ENCODE measurements around the gene NELFB.
"Not testable (repeated sequence)": the region's sequence is repeated elsewhere in the genome, so short reads cannot be mapped to it uniquely, and the experiment has no call there.

NELFB gene

DNA sequence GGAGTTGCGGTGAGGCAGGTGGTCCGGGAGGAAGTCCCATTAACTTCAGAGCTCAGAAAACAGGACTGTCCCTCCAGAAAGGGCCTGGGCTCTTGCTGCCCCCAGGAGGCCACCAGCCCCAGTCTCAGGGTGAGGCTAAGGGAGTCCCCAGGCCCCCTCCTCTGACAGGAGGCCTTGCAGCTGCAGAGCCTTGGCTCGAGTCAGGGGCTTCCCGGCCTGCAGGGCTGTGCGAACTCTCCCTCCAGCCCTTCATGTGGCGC lies 7.3 kb upstream of the NELFB start:
- DNase-seq: no peak

DNA sequence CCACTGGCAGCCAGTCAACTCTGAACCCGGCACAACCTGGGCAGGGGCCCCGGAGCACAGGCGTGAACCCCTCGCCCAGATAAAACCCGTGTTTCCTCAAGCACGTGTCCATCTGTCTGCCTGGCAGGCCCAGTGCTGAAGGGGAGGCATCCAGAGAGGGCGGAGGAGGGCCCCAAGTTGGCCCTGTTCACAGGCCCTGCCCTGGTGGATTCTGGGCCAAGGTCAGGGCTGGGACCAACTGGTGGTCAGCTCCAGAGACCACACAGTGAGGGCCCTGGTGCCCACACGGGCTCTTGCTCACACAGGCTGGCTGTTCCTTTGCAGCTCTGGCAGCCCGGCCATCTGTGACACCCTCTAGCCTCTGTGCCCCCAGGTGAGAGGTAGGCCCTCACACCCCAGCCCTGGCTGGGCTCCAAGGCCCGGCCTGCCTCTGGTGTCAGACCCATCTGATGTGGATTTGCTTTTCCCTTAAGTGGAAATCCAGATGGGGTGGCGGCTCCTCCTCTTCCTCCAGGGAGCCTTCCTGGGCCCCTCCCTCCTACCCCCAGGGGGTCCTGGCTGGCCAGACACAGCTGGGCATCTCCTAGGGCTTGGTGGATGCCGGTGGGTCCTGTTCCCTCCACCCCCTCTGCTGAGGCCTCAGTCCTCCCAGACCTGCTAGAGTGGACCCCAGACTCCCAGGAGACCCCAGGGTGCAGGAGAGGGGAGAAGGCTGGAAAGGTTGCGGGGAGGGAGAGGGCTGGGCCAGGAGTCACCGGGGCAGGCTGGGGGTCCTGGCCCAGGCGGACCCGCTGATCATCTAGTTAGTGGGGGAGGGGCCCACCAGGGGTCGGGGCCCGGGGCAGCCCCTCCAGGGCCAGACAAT lies 4.6 kb upstream of the NELFB start:
- DNase-seq: no peak

DNA sequence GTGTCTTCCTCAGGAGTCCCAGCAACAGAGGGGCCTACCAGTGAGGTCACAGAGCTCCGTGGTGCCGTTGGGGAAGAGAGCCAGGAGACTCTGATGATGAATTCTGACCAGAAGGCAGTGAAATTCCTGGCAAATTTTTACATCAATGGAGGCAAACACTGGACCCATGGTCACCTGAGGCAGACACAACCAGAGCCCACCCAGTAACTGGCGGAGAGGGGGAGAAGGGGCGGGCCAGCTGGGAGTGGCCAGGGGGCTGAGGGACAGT lies 4.0 kb upstream of the NELFB start, which contains the start of gene STPG3:
TSS of gene STPG3 (plus strand) at position 93 of the 268 bp plus-strand sequence. CDS start at position 94, 1 bp downstream.
- no peak for DNase-seq

DNA sequence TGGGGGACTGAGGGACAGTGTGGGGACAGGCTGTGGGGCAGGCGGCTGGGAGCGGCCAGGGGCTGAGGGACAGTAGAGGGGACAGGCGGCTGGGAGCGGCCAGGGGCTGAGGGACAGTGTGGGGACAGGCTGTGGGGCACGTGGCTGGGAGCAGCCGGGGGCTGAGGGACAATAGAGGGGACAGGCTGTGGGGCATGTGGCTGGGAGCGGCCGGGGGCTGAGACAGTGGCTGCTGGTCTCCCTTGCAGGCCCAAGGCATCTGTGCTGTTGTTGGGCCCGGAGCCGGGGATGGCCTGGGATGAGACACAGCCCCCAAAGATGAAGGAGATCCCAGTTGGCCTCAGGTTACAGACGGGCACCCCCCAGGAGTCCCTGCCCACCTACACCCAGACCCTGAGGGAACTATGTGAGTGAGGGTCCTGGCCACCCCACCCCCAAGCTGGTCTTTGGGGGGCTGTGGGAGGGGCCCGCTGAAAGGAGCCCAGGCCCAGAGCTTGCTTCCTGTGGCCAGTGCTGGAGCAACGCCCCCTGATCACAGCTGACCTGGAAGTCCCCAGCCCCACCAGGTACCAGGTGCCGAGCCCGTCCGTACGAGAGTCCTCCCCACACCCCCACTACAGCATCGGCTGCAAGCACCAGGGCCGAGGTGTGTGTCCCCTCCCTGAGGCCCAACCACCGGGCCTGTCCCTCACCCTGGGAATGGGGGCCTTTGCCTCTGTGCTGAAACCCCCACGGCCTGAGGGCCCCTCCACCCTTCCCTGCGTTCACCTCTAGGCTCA lies 3.4 kb upstream of the NELFB start:
- no peak for DNase-seq

DNA sequence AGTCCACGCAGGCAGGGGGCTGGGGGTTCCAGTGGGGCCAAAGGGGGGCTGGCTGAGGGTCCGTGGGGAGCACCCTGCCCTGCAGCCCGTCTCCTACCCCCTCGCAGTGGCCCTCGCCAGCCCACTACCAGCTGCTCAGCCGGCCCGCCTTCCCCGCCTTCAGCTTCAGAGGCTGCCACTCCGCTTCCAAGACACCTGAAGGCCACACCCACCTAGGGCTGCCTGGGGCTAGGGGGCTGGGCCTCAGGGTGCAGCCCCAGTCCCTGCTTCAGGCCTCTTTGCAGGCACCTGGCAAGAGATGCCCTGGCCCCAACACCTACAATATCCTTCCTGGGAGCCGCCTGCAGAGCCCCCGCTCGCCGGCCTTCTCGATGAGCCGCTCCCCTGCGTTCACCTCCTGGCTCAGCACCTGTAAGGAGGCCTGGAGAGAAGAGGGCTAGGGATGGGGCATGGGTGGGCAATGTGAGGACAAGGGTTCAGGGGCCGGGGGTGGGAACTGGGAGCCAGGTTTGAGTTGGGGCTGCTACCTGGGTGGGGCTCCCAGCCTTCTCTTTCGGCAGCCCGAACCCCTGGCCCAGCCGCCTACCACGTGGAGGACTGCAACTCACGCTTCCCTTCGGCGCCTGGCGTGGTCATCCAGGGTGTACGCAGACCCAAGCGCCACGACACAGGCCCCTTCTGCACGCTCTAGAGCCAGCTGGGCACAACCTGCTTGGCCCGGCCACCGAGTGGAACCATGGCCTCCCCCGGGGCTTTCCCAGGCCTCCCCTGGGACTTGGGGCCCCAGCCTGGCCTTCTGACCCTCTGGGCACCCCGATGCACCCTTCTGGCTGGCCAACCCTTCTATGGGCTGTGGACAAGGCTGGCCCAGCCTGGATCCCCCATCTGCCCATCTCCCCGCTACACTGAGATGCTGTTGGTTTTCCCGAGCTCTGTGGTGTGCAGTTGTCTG lies 2.3 kb upstream of the NELFB start:
- DNase-seq: no peak

DNA sequence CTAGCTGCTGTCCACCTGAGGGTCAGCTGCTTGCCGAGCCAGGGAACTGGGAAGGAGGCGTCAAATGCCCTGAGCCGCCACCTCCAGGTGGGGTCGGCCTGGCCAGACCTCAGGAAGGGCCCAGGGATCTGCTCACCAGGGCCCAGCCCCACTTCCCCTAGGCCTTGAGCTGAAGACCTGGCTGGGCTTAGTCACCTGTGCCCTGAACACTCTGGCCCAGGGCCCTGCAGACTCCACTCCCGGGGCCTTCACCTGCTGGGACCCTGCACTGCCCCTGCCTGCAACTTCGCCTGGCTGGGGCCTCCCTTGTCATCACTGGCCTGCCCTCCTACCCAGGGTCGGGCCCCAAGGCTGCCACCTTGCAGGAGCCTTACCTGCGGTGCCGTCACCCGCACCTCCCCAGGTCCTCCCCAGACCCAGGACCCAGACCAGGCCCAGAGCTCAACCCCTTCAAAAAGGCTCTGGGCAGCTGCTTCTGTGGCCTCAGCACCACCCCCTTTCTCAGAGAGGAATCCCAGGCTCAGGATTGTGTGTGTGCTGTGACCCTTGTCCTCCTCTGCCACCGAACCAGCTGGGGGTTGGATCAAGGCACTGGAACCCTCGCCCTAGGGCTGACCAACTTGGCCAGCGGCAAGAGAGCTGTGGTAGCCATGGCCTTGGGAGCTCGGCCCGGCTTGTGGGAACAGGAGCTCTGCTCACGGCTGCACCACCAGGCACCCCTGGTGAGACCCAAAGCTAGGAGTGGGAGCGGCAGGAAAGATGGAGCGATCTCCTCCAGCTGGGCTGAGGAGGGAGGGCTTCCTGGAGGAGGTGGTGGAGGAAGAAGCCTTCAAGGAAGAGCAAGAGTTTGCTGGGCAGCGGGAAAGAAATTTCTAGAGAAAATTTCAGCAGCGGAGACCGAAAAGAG lies 1.2 kb upstream of the NELFB start:
- no peak for DNase-seq

DNA sequence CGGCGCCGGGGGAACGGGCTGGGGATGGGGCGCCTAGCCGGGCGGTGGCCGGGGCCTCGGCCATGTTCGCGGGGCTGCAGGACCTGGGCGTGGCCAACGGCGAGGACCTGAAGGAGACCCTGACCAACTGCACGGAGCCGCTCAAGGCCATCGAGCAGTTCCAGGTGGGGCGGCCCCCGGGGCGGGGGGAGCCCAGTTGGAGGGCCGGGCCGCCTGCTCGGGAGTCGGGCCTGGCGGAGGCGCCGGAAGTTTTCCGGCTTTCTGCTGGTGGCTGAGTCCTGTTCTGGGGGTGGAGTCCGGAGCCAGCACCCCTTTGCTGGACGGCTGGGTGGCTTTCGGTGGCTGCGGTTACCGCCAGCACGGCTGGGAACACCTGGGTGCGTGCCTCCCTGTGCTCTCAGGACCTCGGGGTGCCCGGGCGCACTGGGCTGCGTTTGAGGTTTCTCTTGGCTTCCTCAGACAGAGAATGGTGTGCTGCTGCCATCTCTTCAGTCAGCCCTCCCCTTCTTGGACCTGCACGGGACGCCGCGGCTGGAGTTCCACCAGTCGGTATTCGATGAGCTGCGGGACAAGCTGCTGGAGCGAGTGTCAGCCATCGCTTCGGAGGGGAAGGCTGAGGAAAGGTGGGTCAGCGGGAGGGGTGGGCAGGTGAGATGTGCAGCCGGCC lies 454 bp downstream of the NELFB start:
- no peak for DNase-seq

DNA sequence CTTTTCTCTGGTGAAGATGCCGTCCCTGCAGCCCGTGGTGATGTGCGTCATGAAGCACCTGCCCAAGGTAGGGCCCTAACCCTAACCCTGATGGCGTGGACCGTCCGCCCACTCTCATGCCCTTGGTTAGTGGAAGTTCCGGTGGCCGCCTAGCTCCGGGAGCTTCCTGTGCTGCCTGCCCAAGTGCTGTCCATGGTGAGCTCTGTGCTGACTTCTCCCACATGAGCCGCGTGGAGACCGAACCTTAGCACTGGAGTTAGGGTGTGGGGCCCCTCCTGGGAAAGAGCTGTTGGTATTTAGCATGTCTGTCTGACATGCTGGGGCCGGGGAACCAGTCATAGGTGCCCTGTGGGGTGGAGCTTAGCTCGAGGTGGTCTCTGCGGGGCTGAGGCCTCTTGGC lies 1.2 kb downstream of the NELFB start:
- DNase-seq: no peak

DNA sequence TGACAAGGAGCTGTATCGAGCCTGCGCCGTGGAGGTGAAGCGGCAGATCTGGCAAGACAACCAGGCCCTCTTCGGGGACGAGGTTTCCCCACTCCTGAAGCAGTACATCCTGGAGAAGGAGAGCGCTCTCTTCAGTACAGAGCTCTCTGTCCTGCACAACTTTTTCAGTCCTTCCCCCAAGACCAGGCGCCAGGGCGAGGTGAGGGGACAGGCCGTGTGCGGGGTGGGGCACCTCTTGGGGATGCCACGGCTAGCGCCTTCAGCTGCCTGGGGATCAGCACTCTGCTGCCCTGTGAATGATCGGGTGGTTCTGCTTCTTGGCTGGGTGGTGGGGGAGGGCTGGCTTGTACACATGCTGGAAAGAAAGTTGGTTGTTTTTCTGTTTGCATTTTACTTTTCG lies 1.7 kb downstream of the NELFB start:
- DNase-seq: no peak

DNA sequence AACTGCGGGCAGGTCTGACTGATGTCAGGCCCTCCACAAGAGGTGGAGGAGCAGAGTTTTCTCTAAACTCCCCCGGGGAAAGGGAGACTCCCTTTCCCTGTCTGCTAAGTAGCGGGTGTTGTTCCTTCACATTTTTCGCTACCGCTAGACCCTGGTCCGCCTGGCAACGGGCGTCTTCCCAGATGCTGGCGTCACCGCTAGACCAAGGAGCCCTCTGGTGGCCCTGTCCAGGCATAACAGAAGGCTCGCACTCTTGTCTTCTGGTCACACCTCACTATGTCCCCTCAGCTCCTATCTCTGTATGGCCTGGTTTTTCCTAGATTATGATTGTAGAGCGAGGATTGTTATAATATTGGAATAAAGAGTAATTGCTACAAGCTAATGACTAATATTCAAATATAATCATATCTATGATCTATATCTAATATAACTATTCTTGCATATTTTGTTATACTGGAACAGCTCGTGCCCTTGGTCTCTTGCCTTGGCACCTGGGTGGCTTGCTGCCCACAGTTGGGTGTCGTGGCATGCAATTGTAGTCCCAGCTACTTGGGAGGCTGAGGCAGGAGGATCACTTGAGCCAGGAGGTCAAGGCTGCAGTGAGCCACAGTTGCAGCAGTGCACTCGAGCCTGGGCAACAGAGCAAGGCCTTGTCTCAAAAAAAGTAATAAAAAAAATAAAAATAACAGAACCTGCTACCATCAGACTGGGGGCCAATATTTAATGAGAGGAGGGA lies 7.2 kb downstream of the NELFB start:
- not testable (repeated sequence) for DNase-seq

DNA sequence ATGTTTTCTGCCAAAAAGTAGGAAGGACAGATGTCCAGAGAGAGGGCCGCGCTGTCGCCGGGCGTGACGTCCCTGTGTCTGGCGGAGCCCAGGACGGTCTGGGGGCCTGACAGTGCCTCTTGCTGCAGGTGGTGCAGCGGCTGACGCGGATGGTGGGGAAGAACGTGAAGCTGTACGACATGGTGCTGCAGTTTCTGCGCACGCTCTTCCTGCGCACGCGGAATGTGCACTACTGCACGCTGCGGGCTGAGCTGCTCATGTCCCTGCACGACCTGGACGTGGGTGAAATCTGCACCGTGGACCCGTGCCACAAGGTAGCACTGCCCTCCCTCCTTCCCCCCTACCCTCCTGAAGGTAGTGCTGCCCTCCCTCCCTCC lies 7.8 kb downstream of the NELFB start:
- DNase-seq: no peak

DNA sequence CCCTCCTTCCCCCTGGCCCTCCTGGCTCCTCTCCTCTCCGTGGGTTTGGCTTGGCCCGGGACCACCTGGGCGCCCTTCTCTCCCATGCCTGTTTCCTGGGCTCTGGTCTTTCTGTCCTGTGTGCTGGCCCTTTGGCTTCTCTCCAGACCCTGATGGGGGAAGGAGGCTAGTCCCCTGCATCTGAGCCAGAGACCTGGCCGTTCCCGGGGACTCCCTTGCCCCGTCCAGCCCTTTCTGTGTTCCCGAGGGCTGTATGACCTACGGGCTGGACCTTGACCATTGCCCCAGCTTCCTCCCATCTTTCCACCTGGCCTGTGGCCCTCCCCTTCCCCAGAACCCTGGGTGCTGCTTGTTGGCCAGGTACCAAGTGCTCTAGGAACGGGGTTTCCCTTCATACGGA lies 8.4 kb downstream of the NELFB start:
- no peak for DNase-seq

DNA sequence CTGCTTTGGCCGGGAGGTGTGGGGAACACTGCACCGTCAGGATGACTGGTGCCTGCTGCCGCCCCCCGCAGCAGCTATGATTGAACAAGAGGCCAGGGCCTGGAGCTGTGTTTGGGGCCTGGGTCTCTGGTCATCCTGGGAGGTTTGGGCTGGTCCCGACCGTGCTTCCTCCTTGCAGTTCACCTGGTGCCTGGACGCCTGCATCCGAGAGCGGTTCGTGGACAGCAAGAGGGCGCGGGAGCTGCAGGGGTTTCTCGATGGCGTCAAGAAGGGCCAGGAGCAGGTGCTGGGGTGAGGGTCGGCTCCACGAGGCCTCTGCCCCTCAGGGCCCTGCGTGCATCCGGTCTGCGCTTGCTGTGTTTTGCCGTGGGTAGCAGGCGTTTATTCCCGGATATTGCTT lies 8.9 kb downstream of the NELFB start:
- no peak for DNase-seq

DNA sequence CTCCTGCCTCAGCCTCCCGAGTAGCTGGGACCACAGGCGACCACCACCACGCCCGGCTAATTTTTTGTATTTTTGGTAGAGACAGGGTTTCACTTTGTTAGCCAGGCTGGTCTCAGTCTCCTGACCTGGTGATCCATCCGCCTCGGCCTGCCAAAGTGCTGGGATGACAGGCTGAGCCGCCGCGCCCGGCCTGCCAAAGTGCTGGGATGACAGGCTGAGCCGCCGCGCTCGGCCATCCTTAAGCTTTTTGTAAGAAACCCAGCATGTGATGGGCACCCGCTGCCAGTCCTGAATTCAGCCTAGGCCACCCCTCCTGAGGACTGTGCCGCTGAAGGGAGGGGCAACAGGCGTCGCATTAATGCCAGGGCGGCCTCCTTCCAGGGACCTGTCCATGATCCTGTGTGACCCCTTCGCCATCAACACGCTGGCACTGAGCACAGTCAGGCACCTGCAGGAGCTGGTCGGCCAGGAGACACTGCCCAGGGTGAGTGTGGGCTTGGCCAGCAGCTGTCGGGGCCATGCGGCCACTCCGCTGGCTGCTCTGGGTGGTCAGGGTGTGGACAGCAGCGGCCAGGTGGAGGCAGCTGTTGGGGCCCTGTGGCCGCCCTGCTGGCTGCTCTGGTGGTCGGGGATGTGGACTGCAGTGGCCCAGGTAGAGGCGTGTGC lies 10.5 kb downstream of the NELFB start:
- DNase-seq: no peak

DNA sequence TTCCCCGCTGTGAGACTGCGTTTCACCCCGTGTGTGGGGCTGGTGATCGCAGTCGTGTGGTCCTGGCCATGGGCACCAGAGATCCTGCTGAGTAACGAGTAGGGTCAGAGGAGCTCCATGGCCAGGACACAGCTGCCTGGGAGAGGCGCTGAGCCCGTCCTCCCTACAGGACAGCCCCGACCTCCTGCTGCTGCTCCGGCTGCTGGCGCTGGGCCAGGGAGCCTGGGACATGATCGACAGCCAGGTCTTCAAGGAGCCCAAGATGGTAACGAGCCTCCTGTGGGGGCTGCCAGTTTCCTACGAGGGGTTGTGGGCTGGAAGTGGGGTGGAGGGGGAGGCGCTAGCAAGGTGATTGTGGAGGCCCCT lies 11.0 kb downstream of the NELFB start:
- no peak for DNase-seq

DNA sequence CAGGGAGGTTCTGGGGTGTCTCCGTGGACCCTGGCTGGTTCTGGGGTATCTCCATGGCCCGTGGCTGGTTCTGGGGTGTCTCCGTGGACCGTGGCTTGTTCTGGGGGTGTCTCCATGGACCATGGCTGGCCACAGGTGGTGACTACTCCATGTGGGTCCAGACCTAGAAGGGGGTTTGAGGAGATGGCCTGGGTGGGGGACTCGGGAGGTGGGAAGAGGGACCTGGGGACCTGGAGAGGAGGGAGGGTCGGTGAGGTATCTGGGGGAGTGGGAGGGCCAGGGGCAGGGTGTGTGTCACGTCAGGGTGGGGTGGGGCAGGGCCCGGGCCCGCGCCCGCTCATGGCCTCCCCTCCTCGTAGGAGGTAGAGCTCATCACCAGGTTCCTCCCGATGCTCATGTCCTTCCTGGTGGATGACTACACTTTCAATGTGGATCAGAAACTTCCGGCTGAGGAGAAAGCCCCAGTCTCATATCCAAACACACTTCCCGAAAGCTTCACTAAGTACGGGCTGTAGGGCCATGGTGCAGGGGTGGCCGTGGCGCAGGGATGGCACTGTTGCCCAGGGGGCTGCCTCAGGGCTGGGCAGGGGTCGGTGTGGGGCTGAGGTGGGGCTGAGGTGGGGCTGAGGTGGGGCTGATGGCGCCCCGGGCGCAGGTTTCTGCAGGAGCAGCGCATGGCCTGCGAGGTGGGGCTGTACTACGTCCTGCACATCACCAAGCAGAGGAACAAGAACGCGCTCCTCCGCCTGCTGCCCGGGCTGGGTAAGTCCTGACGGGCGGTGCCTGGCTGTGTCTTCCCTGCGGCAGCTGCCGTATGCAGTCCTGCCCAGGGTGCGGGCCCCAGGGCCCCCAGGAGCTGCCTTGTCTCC lies 11.7 kb downstream of the NELFB start:
- DNase-seq: no peak

DNA sequence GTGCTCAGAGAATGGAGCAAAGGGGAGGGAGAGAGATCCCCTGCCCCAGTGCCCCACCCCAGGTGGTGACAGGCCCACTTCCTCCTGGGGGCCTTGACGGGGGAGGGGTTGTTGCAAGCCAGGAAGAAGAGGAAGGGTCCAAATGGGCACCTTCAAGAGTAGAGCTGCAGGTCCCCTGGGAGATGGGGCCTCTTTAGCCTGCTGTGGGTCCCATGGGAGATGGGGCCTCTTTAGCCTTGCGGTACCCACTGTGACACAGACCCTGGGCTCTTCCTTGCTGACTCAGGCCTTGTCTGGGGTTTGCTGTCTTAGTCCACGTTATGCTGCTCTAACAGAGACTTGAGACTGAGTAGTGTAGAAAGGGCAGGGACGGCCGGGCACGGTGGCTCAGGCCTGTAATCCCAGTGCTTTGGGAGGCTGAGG lies 12.8 kb downstream of the NELFB start:
- no peak for DNase-seq

DNA sequence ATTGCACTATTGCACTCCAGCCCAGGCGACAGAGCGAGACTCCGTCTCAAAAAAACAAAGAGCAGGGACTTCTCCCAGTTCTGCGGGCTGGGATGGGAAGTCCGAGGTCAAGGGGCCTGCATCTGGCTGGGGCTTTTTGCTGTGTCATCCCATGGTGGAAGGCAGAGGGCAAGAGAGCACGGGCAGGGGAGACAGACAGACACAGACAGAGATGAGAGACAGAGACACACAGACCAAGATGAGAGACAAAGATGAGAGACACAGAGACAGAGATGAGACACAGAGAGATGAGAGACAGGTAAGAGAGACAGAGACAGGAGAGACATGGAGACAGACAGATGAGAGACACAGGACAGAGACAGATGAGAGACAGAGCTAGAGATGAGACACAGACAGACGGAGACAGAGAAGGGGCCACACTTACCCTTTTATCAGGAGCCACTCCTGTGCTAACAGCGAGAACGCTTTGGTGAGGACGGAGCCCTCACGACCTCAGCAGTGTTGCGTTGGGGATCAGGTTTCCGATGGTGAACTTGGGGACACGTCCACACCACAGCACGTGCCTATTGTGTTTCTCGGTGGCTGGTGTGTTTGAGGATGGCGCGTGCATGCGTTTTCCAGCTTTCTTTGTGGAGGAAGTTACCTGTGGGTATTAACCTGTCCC lies 13.5 kb downstream of the NELFB start:
- peak; percentile 23 for DNase-seq

DNA sequence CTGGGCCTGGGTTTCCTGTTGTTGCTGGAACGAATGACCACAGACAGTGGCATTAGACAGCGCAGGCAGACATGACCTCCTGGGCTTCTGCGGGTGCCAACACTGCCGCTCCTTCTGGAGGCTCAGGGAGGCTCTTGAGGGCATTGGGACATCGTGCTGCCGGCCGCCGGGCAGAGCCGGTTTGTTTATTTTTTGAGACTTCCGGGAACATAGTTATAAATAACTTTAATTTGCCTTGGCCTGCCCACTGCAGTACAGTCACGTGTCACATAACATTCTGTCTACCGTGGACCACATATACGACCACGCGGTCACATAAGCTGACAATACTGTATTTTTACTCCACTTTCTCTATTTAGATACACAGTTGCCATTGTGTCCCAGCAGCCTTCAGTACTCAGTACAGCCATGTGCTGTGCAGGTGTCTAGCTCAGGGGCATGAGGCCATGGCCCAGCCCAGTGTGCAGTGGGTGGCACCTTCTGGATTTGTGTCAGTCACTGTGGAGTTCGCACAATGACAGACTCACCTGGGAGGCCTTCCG lies 14.2 kb downstream of the NELFB start:
- no peak for DNase-seq
